ENCODE measurements around the gene RPL26.
A peak's percentile ranks its signal among the peaks of the same experiment; 100 is the strongest.

Gene RPL26

DNA sequence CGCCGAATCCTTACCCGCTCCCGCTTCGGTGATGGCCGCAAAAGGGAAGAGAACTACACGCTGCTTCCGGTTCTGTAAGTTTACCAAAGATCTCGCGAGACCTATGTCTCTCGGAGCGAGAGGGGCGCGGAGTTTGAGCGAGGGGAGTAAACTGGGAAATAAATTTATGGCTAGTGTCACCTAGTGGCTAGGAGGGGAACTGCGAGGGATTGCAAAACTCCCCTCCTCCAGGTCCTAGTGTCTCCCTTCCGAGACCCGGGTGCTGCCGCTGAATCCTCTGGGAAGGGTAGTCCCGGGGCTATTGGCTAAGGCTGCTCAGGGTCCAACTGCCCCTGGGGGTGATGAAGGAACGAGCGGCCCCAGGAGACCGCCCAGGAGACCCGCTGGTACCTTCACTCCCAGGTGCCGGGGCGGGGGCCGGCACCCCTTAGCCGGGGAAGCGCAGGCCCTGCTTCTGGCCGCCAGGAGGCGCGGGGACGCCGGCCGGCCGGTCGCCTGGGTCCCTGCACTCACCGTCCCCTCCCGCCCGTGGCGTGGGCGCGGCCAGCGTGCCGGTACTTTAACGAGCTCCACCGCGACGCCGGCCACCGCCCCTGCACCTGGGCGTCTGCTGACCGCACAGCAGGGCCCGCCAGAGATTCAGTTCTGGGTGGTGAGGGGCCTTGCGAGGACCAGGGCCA, at the start of gene RPL26:
Gene RPL26, minus strand, starts transcription at position 51 of the 680 bp plus-strand sequence. CDS start 883 bp downstream, outside the sequence.
- no peaks in the 10 kb centered on the region for H3K4me1 ChIP-seq (ENCODE audit: insufficient read depth, insufficient read length)
- H3K4me3 ChIP-seq (ENCODE audit: insufficient read length, low read depth), result peak within 1 kb of the TSS; percentile 91
- H3K9me3 ChIP-seq (ENCODE audit: insufficient read depth, low read length), result no peaks in the 10 kb centered on the region
- H3K36me3 ChIP-seq (ENCODE audit: insufficient read depth, insufficient read length, low read length), result peaks cover 41% of the 10 kb centered on the region
- peak; percentile 94 for DNase-seq (ENCODE audit: low read depth, low spot score)
- peak within 1 kb of the TSS; percentile 92 for H3K9ac ChIP-seq (ENCODE audit: insufficient read length, low read depth)
- TF ChIP-seq YY1 (IDR thresholded peaks at IDR 0.05; ENCODE audit: insufficient read depth, insufficient read length) (peak; percentile 64), ZNF274 (IDR thresholded peaks at IDR 0.05; ENCODE audit: low read depth, low read length) (no peak), SUZ12 (IDR thresholded peaks at IDR 0.05; ENCODE audit: extremely low read depth, insufficient read depth, insufficient read length) (no peak)
- H3K27me3 ChIP-seq (ENCODE audit: insufficient read depth, insufficient read length), result no peaks in the 10 kb centered on the region

DNA sequence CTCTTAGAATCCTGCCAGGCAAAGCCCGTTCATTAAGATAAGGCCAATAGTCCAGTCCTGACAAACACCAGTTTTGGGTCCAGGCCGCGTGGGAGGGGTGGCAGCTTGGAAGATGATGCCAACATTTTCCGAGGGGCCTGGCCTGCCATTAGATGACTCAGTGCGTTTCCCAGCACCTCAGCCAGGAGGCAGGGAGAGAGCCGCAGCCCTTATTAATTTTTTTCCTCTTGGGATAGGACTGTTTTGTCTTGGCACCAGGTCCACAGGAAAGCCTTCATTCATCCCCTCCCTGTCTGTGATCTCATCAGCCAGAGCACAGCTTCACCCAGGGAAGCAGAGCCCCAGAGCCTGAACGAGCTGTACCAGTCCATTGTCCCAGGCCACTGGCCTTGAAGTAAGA, 48.0 kb upstream of the RPL26 start:
- H3K27me3 ChIP-seq (ENCODE audit: insufficient read depth, insufficient read length), result no peaks in the 10 kb centered on the region
- DNase-seq (ENCODE audit: low read depth, low spot score), result no peak
- no peak overlapping the region for H3K4me3 ChIP-seq (ENCODE audit: insufficient read length, low read depth)
- no peak for TF ChIP-seq SUZ12 (IDR thresholded peaks at IDR 0.05; ENCODE audit: extremely low read depth, insufficient read depth, insufficient read length)
- TF ChIP-seq YY1 (IDR thresholded peaks at IDR 0.05; ENCODE audit: insufficient read depth, insufficient read length), result no peak
- H3K4me1 ChIP-seq (ENCODE audit: insufficient read depth, insufficient read length), result no peaks in the 10 kb centered on the region
- no peaks in the 10 kb centered on the region for H3K9me3 ChIP-seq (ENCODE audit: insufficient read depth, low read length)
- H3K36me3 ChIP-seq (ENCODE audit: insufficient read depth, insufficient read length, low read length), result no peaks in the 10 kb centered on the region
- no peak overlapping the region for H3K9ac ChIP-seq (ENCODE audit: insufficient read length, low read depth)

DNA sequence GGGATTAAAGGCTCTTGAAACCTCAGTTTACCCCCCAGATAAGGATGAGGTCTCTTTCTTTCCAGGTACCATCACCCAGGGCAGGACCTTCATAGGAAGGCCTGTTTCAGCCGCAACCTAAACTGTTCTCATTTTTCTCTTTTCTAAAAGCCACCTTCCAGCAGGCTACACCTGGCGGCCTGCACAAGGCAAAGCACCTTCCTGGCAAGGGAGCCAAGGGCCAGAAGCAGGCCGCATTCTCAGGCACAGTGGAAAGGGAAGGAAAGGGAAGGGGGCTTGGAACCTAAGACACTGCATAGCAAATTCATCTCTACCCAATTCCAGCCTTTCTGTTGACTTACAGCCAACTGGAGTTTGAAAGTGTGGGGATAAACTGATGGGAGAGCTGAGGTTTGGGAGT, 43.8 kb upstream of the RPL26 start:
- H3K9ac ChIP-seq (ENCODE audit: insufficient read length, low read depth), result no peak overlapping the region
- H3K4me3 ChIP-seq (ENCODE audit: insufficient read length, low read depth), result no peak overlapping the region
- H3K27me3 ChIP-seq (ENCODE audit: insufficient read depth, insufficient read length), result no peaks in the 10 kb centered on the region
- H3K4me1 ChIP-seq (ENCODE audit: insufficient read depth, insufficient read length), result no peaks in the 10 kb centered on the region
- H3K9me3 ChIP-seq (ENCODE audit: insufficient read depth, low read length), result no peaks in the 10 kb centered on the region
- no peak for DNase-seq (ENCODE audit: low read depth, low spot score)
- TF ChIP-seq ZNF274 (IDR thresholded peaks at IDR 0.05; ENCODE audit: low read depth, low read length) (no peak), SUZ12 (IDR thresholded peaks at IDR 0.05; ENCODE audit: extremely low read depth, insufficient read depth, insufficient read length) (no peak), YY1 (IDR thresholded peaks at IDR 0.05; ENCODE audit: insufficient read depth, insufficient read length) (no peak)
- no peaks in the 10 kb centered on the region for H3K36me3 ChIP-seq (ENCODE audit: insufficient read depth, insufficient read length, low read length)

DNA sequence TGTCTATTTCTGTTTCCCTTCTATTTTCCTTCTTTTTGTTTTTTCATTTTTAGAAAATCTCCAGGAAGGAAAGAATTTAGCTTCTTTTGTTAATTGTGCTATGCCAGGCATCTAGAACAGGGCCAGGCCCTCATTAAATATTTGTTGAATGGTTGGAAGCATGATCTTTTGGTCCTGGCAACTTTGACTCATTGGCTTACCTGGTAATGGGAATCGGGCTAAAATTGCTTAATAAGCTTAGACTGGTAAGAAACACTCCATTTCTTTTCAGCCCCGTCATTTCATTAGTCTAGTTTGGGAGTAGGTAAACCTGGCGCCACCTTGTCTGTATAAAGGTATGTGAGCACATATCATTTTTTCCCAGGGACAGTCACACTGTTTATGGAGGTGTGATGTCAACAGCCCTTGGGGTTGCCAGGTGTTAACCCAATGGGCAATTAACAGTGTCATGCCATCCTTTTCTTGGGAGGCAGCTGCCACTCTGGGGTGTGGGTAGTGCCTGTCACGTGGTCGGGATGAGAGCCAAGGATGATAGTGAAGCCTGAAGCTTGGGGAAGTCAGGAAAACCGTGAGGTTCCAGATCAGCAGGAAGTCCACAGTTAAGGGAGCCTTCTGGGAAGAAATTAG, 43.2 kb upstream of the RPL26 start:
- no peaks in the 10 kb centered on the region for H3K27me3 ChIP-seq (ENCODE audit: insufficient read depth, insufficient read length)
- no peaks in the 10 kb centered on the region for H3K4me1 ChIP-seq (ENCODE audit: insufficient read depth, insufficient read length)
- no peak for DNase-seq (ENCODE audit: low read depth, low spot score)
- H3K4me3 ChIP-seq (ENCODE audit: insufficient read length, low read depth), result no peak overlapping the region
- TF ChIP-seq YY1 (IDR thresholded peaks at IDR 0.05; ENCODE audit: insufficient read depth, insufficient read length), result no peak
- TF ChIP-seq ZNF274 (IDR thresholded peaks at IDR 0.05; ENCODE audit: low read depth, low read length), result no peak
- TF ChIP-seq SUZ12 (IDR thresholded peaks at IDR 0.05; ENCODE audit: extremely low read depth, insufficient read depth, insufficient read length), result no peak
- no peaks in the 10 kb centered on the region for H3K9me3 ChIP-seq (ENCODE audit: insufficient read depth, low read length)
- no peaks in the 10 kb centered on the region for H3K36me3 ChIP-seq (ENCODE audit: insufficient read depth, insufficient read length, low read length)
- no peak overlapping the region for H3K9ac ChIP-seq (ENCODE audit: insufficient read length, low read depth)

DNA sequence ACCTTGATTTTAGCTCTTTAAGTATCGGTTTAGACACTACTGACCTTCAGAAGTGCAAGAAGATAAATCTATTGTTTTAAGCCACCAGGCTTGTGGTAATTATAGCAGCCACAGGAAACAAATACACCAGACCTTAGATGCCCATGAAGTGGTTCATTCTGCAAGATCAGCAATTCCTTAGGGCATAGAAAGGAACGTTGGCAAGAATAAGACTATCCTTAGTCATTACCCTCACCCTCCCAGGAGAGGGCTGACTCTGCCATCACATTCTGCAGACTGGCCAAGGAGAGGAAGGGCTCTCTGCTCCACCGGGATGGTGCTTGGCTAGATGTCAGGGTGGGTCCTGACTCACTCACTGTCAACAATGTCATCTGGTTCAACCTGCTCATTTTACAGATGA, 38.6 kb upstream of the RPL26 start:
- Histone ChIP-seq H3K4me1 (ENCODE audit: insufficient read depth, insufficient read length) (no peaks in the 10 kb centered on the region), H3K4me3 (ENCODE audit: insufficient read length, low read depth) (no peak overlapping the region), H3K27me3 (ENCODE audit: insufficient read depth, insufficient read length) (no peaks in the 10 kb centered on the region), H3K36me3 (ENCODE audit: insufficient read depth, insufficient read length, low read length) (no peaks in the 10 kb centered on the region), H3K9ac (ENCODE audit: insufficient read length, low read depth) (no peak overlapping the region), H3K9me3 (ENCODE audit: insufficient read depth, low read length) (no peaks in the 10 kb centered on the region)
- TF ChIP-seq ZNF274 (IDR thresholded peaks at IDR 0.05; ENCODE audit: low read depth, low read length), result no peak
- no peak for TF ChIP-seq YY1 (IDR thresholded peaks at IDR 0.05; ENCODE audit: insufficient read depth, insufficient read length)
- no peak for TF ChIP-seq SUZ12 (IDR thresholded peaks at IDR 0.05; ENCODE audit: extremely low read depth, insufficient read depth, insufficient read length)
- DNase-seq (ENCODE audit: low read depth, low spot score), result no peak

DNA sequence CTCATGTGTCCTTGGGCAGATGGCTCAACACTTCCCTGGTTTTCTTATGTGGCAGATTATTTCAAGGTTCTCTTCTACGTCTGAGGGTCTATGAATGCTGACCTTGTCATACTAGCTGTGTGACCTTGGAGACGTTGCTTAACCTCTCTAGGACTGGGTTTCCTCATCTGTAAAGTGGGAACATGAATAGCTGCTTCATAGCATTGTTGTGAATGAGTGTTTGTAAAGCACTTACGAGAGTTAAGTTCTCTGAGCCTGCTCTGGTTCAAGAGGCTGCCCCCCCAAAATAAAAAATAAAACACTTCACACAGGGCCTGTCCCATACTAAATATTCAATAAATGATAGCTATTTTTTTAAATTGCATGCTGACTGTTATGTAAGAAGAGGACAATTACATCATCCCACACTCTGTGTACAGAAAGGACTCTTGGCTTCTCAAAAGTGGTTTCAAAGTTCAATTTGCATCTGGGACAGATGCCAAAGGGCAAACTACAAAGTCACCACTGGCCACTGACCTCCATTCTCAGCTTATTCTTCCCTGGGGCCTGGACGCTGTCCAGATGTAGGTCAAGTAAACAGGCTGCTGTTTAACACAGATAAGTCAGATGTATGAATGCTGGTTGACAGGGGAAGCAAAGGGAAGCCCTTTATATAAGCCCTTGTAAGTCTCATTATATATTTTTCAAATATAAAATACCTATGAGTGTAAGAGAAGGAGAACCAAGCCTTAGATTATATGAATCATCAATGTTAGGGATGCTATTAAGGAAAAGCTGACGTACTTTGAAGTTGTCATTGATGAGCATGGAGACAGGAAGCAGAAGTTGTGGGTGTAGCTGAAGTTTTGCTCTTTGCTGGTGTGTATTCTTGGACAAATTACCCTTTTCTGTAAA, 37.3 kb upstream of the RPL26 start:
- no peaks in the 10 kb centered on the region for H3K4me1 ChIP-seq (ENCODE audit: insufficient read depth, insufficient read length)
- DNase-seq (ENCODE audit: low read depth, low spot score), result no peak
- H3K36me3 ChIP-seq (ENCODE audit: insufficient read depth, insufficient read length, low read length), result no peaks in the 10 kb centered on the region
- H3K4me3 ChIP-seq (ENCODE audit: insufficient read length, low read depth), result no peak overlapping the region
- no peaks in the 10 kb centered on the region for H3K9me3 ChIP-seq (ENCODE audit: insufficient read depth, low read length)
- H3K9ac ChIP-seq (ENCODE audit: insufficient read length, low read depth), result no peak overlapping the region
- no peaks in the 10 kb centered on the region for H3K27me3 ChIP-seq (ENCODE audit: insufficient read depth, insufficient read length)
- no peak for TF ChIP-seq SUZ12 (IDR thresholded peaks at IDR 0.05; ENCODE audit: extremely low read depth, insufficient read depth, insufficient read length)
- no peak for TF ChIP-seq YY1 (IDR thresholded peaks at IDR 0.05; ENCODE audit: insufficient read depth, insufficient read length)
- TF ChIP-seq ZNF274 (IDR thresholded peaks at IDR 0.05; ENCODE audit: low read depth, low read length), result no peak

DNA sequence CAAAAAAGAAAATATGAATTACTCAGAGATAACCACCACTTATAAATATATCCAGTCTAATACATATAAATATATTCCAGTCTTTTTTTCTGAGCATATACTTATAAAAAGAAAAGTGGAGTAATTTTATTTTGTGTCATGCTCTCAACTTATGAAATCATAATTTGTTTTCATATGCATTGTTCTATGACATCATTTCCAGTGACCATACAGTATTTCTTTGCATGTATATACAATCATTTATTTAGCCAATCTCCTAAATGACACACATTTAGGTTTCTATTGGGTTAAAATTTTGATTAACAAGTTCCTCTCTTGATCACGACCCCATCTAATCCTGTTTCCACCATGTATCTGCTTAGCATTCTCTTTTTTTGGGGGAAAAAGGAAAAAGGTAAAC, 36.3 kb upstream of the RPL26 start:
- no peaks in the 10 kb centered on the region for H3K9me3 ChIP-seq (ENCODE audit: insufficient read depth, low read length)
- H3K4me3 ChIP-seq (ENCODE audit: insufficient read length, low read depth), result no peak overlapping the region
- no peaks in the 10 kb centered on the region for H3K4me1 ChIP-seq (ENCODE audit: insufficient read depth, insufficient read length)

More for the DNA sequence above, 36.3 kb upstream of the RPL26 start:
- DNase-seq (ENCODE audit: low read depth, low spot score), result no peak
- TF ChIP-seq SUZ12 (IDR thresholded peaks at IDR 0.05; ENCODE audit: extremely low read depth, insufficient read depth, insufficient read length) (no peak), ZNF274 (IDR thresholded peaks at IDR 0.05; ENCODE audit: low read depth, low read length) (no peak), YY1 (IDR thresholded peaks at IDR 0.05; ENCODE audit: insufficient read depth, insufficient read length) (no peak)
- Histone ChIP-seq H3K36me3 (ENCODE audit: insufficient read depth, insufficient read length, low read length) (no peaks in the 10 kb centered on the region), H3K27me3 (ENCODE audit: insufficient read depth, insufficient read length) (no peaks in the 10 kb centered on the region), H3K9ac (ENCODE audit: insufficient read length, low read depth) (no peak overlapping the region)
